Loucy (cell line): ENCODE data around the gene LUZP4.

Experiments
- EZH2phosphoT487 ChIP-seq: fragments of 200-600 bp; IDR thresholded peaks from 2 replicates; pipeline ENCODE4 v1.6.1; 2018; ENCODE audit warnings: antibody characterized with exemption, mild to moderate bottlenecking, moderate library complexity, borderline replicate concordance
- TF ChIP-seq, protein P1 (sequence below): fragments of 200-600 bp; sonication (generic); conservative IDR thresholded peaks from 2 replicates; pipeline ENCODE4 v1.5.1; 2014; ENCODE audit warnings: mild to moderate bottlenecking, antibody characterized with exemption, low read length

DNA sequence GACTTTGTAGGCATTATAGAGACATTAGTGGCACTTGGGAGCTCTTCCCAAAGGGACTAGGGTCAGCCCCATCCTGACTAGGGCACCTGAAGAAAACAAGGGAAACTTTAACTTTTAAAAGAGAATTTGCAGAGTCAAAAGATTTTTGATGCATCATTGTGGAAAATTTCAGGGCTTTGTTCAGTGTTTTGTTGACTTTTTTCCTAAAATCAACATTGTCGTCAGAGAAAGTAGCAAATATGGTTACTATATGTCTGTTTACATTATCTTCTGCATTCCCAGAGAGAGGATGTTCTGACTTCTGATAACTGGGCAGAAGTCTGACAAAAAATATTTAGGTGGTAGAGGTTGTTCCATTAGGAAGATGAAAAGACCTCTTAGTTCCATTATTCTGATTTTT, 51.9 kb downstream of the LUZP4 start:
- TF ChIP-seq, protein P1, sequence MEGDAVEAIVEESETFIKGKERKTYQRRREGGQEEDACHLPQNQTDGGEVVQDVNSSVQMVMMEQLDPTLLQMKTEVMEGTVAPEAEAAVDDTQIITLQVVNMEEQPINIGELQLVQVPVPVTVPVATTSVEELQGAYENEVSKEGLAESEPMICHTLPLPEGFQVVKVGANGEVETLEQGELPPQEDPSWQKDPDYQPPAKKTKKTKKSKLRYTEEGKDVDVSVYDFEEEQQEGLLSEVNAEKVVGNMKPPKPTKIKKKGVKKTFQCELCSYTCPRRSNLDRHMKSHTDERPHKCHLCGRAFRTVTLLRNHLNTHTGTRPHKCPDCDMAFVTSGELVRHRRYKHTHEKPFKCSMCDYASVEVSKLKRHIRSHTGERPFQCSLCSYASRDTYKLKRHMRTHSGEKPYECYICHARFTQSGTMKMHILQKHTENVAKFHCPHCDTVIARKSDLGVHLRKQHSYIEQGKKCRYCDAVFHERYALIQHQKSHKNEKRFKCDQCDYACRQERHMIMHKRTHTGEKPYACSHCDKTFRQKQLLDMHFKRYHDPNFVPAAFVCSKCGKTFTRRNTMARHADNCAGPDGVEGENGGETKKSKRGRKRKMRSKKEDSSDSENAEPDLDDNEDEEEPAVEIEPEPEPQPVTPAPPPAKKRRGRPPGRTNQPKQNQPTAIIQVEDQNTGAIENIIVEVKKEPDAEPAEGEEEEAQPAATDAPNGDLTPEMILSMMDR, result no peak
- no peak for TF ChIP-seq EZH2phosphoT487
